Smooth muscle cell (in vitro differentiated cells): ENCODE results near the gene IGFBP1. TPM values are rescaled to one million over a fixed set of nuclear protein-coding genes. Genes with fewer than 3 reads are reported as not detected.

Experiments
- DNase-seq: peaks from one replicate; lab custom pipeline; 2025; ENCODE audit not compliant: unreplicated experiment; lab: John Stamatoyannopoulos, UW
- H2AFZ ChIP-seq: fragments of 200-600 bp; sonication (generic); 2 replicates; pipeline ENCODE4 v1.6.0; 2016; ENCODE audit warnings: antibody characterized with exemption, low read depth, mild to moderate bottlenecking
- H3F3A ChIP-seq: fragments of 200-600 bp; sonication (generic); 2 replicates; pipeline ENCODE4 v1.6.0; 2017; ENCODE audit warnings: antibody characterized with exemption, low read depth
- H3K27ac ChIP-seq: fragments of 200-600 bp; sonication (generic); 2 replicates; pipeline ENCODE4 v1.5.1; 2016; ENCODE audit warnings: low read depth, mild to moderate bottlenecking
- H3K27me3 ChIP-seq: fragments of 200-600 bp; sonication (generic); 2 replicates; pipeline ENCODE4 v1.6.1; 2016; ENCODE audit warnings: low read depth, mild to moderate bottlenecking
- H3K36me3 ChIP-seq: fragments of 200-600 bp; sonication (generic); 2 replicates; pipeline ENCODE4 v1.5.1; 2016; ENCODE audit warnings: low read depth
- H3K4me1 ChIP-seq: fragments of 200-600 bp; sonication (generic); 2 replicates; pipeline ENCODE4 v1.5.1; 2016; ENCODE audit warnings: low read depth
- H3K4me2 ChIP-seq: fragments of 200-600 bp; sonication (generic); 2 replicates; pipeline ENCODE4 v1.6.0; 2016; ENCODE audit warnings: mild to moderate bottlenecking
- H3K4me3 ChIP-seq: fragments of 200-600 bp; sonication (generic); 2 replicates; pipeline ENCODE4 v1.5.1; 2016; ENCODE audit warnings: mild to moderate bottlenecking
- H3K79me2 ChIP-seq: fragments of 200-600 bp; sonication (generic); 2 replicates; pipeline ENCODE4 v1.6.0; 2016; ENCODE audit warnings: low read depth, mild to moderate bottlenecking
- H3K9ac ChIP-seq: fragments of 200-600 bp; sonication (generic); 2 replicates; pipeline ENCODE4 v1.6.0; 2016; ENCODE audit warnings: low read depth
- H3K9me3 ChIP-seq: fragments of 200-600 bp; sonication (generic); replicated peaks from 2 replicates; pipeline ENCODE4 v1.5.1; 2016; ENCODE audit warnings: low read depth
- H4K20me1 ChIP-seq: fragments of 200-600 bp; sonication (generic); 2 replicates; pipeline ENCODE4 v1.6.0; 2016; ENCODE audit warnings: low read depth
- CTCF ChIP-seq: fragments of 200-600 bp; sonication (generic); IDR thresholded peaks from 2 replicates; pipeline ENCODE4 v1.5.1; 2017; ENCODE audit warnings: borderline replicate concordance, mild to moderate bottlenecking, antibody characterized with exemption; ENCODE audit not compliant: insufficient read depth, poor library complexity, severe bottlenecking
- WGBS: methylation state at CpG from one replicate; pipeline ENCODE4 v1.1.7; 2016; ENCODE audit warnings: low lambda C conversion rate; 5-methylcytosine and 5-hydroxymethylcytosine counted together
- polyA plus RNA-seq: library from polyadenylated mRNA; unstranded; fragments of >200 nt; fragmentation: Nextera tagmentation; extraction: Ambion mirVana; gene quantifications from 2 replicates; pipeline ENCODE4 v1.2.1, GENCODE V29; 2016
- total RNA-seq: library from RNA; depleted of rRNA; stranded (reverse); fragments of >200 nt; gene quantifications from 2 replicates; pipeline ENCODE4 v1.2.3, GENCODE V29; 2014

Gene IGFBP1
- total and polyA plus RNA-seq, 2 experiments from 2014 or later, result not detected

- H3K4me2 ChIP-seq, result no peak overlapping the region
- no peaks in the 10 kb centered on the region for H4K20me1 ChIP-seq
- 90% methylated on average over 4 of the region's 4 CpGs for WGBS
- H2AFZ ChIP-seq, result no peak overlapping the region
- no peak for DNase-seq
- no peaks in the 10 kb centered on the region for H3K79me2 ChIP-seq
- no peaks in the 10 kb centered on the region for H3K9me3 ChIP-seq
- H3K4me3 ChIP-seq, result no peak overlapping the region
- peaks cover 1% of the 10 kb centered on the region for H3K27me3 ChIP-seq
- no peak for TF ChIP-seq CTCF
- no peaks in the 10 kb centered on the region for H3K4me1 ChIP-seq
- H3K27ac ChIP-seq, result no peak overlapping the region
- no peaks in the 10 kb centered on the region for H3F3A ChIP-seq
- H3K9ac ChIP-seq, result no peak overlapping the region
- H3K36me3 ChIP-seq, result no peaks in the 10 kb centered on the region
Observed at GRCh38 chr7:45893996-45894664, 5.8 kb downstream of the IGFBP1 start.

GRCh38 chr7:45894665-45895062 is 6.4 kb downstream of the IGFBP1 start:
- H3K4me3 ChIP-seq, result no peak overlapping the region
- no peak for TF ChIP-seq CTCF
- H3K79me2 ChIP-seq, result no peaks in the 10 kb centered on the region
- no peaks in the 10 kb centered on the region for H3K9me3 ChIP-seq
- no peaks in the 10 kb centered on the region for H3K27me3 ChIP-seq
- no peak overlapping the region for H3K9ac ChIP-seq
- H2AFZ ChIP-seq, result no peak overlapping the region
- no peaks in the 10 kb centered on the region for H3F3A ChIP-seq
- H3K4me1 ChIP-seq, result no peaks in the 10 kb centered on the region
- H3K4me2 ChIP-seq, result no peak overlapping the region
- DNase-seq, result no peak
- H4K20me1 ChIP-seq, result no peaks in the 10 kb centered on the region
- no peaks in the 10 kb centered on the region for H3K36me3 ChIP-seq
- H3K27ac ChIP-seq, result no peak overlapping the region

- Histone ChIP-seq H3K36me3 (no peaks in the 10 kb centered on the region), H3K9ac (no peak overlapping the region), H3K27ac (no peak overlapping the region), H3K4me1 (no peaks in the 10 kb centered on the region), H3K4me3 (no peak overlapping the region), H3K4me2 (no peak overlapping the region), H3K79me2 (no peaks in the 10 kb centered on the region), H2AFZ (no peak overlapping the region), H3K9me3 (no peaks in the 10 kb centered on the region), H3F3A (no peaks in the 10 kb centered on the region), H4K20me1 (no peaks in the 10 kb centered on the region), H3K27me3 (no peaks in the 10 kb centered on the region)
- DNase-seq, result no peak
- TF ChIP-seq CTCF, result no peak
- WGBS, result 100% methylated on average over 1 of the region's 1 CpG
Observed at GRCh38 chr7:45897042-45897690, 8.9 kb downstream of the IGFBP1 start.

- H3K4me2 ChIP-seq, result no peak overlapping the region
- TF ChIP-seq CTCF, result no peak
- no peaks in the 10 kb centered on the region for H3K36me3 ChIP-seq
- H3K79me2 ChIP-seq, result no peaks in the 10 kb centered on the region
- no peaks in the 10 kb centered on the region for H4K20me1 ChIP-seq
- no peak overlapping the region for H3K27ac ChIP-seq
- H2AFZ ChIP-seq, result no peak overlapping the region
- no peaks in the 10 kb centered on the region for H3K27me3 ChIP-seq
- H3F3A ChIP-seq, result no peaks in the 10 kb centered on the region
- no peak overlapping the region for H3K9ac ChIP-seq
- no peak overlapping the region for H3K4me3 ChIP-seq
- H3K4me1 ChIP-seq, result no peaks in the 10 kb centered on the region
- DNase-seq, result no peak
- H3K9me3 ChIP-seq, result no peaks in the 10 kb centered on the region
- WGBS, result 94% methylated on average over 2 of the region's 2 CpGs
Observed at GRCh38 chr7:45898222-45898621, 9.9 kb downstream of the IGFBP1 start.
